C4-2B (cell line): ENCODE measurements around the gene ARMCX4.

Experiments used
- H3K27ac ChIP-seq: fragments of 450-650 bp; 2 replicates; pipeline ENCODE4 v1.5.1; 2017
- ZFX ChIP-seq: fragments of 450-650 bp; IDR thresholded peaks from 2 replicates; pipeline ENCODE4 v1.6.1; 2017
- TF ChIP-seq, protein P1 (sequence below): fragments of 450-650 bp; conservative IDR thresholded peaks from 2 replicates; pipeline ENCODE4 v1.5.1; 2017; ENCODE audit warnings: mild to moderate bottlenecking

The ARMCX4 gene

DNA sequence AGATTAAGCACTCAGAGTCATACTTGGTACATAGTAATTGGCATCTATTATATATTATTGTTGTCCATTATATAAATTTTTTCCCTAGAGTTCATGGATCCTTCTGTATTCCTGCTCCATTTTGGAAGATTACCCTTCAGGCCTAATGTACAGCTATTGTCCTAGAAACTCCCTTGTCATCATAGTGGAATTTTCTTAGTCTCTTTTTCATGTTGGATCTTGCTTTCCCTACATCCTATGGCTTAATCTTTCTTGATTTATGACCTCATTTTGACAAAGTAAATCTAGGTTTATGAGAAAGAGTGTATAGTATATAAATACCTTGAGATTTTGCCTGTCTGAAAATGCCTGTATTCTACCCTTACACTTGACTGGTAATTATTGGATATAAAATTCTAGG is 22.1 kb downstream of the ARMCX4 start:
- no peak overlapping the region for H3K27ac ChIP-seq
- no peak for TF ChIP-seq ZFX
- TF ChIP-seq, protein P1, sequence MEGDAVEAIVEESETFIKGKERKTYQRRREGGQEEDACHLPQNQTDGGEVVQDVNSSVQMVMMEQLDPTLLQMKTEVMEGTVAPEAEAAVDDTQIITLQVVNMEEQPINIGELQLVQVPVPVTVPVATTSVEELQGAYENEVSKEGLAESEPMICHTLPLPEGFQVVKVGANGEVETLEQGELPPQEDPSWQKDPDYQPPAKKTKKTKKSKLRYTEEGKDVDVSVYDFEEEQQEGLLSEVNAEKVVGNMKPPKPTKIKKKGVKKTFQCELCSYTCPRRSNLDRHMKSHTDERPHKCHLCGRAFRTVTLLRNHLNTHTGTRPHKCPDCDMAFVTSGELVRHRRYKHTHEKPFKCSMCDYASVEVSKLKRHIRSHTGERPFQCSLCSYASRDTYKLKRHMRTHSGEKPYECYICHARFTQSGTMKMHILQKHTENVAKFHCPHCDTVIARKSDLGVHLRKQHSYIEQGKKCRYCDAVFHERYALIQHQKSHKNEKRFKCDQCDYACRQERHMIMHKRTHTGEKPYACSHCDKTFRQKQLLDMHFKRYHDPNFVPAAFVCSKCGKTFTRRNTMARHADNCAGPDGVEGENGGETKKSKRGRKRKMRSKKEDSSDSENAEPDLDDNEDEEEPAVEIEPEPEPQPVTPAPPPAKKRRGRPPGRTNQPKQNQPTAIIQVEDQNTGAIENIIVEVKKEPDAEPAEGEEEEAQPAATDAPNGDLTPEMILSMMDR = no peak

DNA sequence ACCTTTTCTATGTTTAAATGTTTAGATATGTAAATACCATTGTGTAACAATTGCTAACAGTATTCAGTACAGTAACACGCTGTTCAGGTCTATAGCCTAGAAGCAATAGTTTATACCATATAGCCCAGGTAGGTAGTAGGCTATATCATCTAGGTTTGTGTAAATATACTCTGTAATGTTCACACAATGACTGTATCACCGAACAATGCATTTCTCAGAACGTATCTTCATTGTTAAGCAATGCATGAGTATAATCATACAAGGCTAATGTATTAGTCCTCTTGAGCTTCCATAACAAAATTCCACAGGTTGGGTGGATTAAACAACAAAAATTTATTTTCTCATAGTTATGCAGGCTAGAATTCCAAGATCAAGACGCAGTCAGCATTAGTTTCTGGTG is 22.7 kb downstream of the ARMCX4 start:
- H3K27ac ChIP-seq = no peak overlapping the region

GRCh38 chrX:101530944-101531343 is 45.7 kb downstream of the ARMCX4 start:
- TF ChIP-seq, protein P1 = no peak
- TF ChIP-seq ZFX = no peak
- H3K27ac ChIP-seq = no peak overlapping the region

More for the DNA sequence above, 22.7 kb downstream of the ARMCX4 start:
- no peak for TF ChIP-seq ZFX
- TF ChIP-seq, protein P1 = no peak
